PC-9 (cell line): Measurements from ENCODE around the gene BOD1.

Source experiments
- CTCF ChIP-seq: fragments of 200-600 bp; sonication (generic); conservative IDR thresholded peaks from 2 replicates; pipeline ENCODE4 v1.6.1; 2017; ENCODE audit warnings: mixed run types, antibody characterized with exemption, mild to moderate bottlenecking, moderate library complexity
- EZH2 ChIP-seq: fragments of 200-600 bp; sonication (generic); IDR thresholded peaks from 2 replicates; pipeline ENCODE4 v1.8.0; 2017; ENCODE audit warnings: antibody characterized with exemption, low read depth

GRCh38 chr5:173640156-173640804 is 23.8 kb upstream of the BOD1 start:
- TF ChIP-seq CTCF (no peak), EZH2 (no peak)
